HG02610 (cell line): ENCODE results near the gene ZMYND10.
A peak's percentile ranks its signal among the peaks of the same experiment; 100 is the strongest.

Experiments used
- ATAC-seq: cut with Tn5 transposase; IDR thresholded peaks from one replicate; pipeline ENCODE4 v1.9.1; 2021; ENCODE audit warnings: mild to moderate bottlenecking, moderate library complexity; ENCODE audit not compliant: unreplicated experiment

The ZMYND10 gene

GRCh38 chr3:50350213-50350526, 4.6 kb upstream of the ZMYND10 start:
- no peak for ATAC-seq

- ATAC-seq, result no peak
Observed at GRCh38 chr3:50347187-50347813, 1.8 kb upstream of the ZMYND10 start.

GRCh38 chr3:50345008-50345407, 524 bp downstream of the ZMYND10 start:
- no peak for ATAC-seq

- ATAC-seq, result no peak
Observed at GRCh38 chr3:50342813-50343633, 2.5 kb downstream of the ZMYND10 start.

GRCh38 chr3:50341996-50342650, 3.4 kb downstream of the ZMYND10 start:
- no peak for ATAC-seq

GRCh38 chr3:50341537-50341936, 4.0 kb downstream of the ZMYND10 start:
- no peak for ATAC-seq

GRCh38 chr3:50340448-50341329, 4.8 kb downstream of the ZMYND10 start, which contains the start of gene RASSF1:
RASSF1 (minus strand) TSS chr3:50340836; CDS start chr3:50340805, 31 bp downstream.
- ATAC-seq, result peak; percentile 17

GRCh38 chr3:50340147-50340447, 5.4 kb downstream of the ZMYND10 start:
- ATAC-seq, result no peak

GRCh38 chr3:50339485-50340146, 5.9 kb downstream of the ZMYND10 start:
- ATAC-seq, result no peak

GRCh38 chr3:50338965-50339364, 6.6 kb downstream of the ZMYND10 start:
- no peak for ATAC-seq

- peak; percentile 72 for ATAC-seq
Observed at GRCh38 chr3:50337175-50337861, 8.2 kb downstream of the ZMYND10 start.

- ATAC-seq, result peak; percentile 27
Observed at GRCh38 chr3:50336452-50337174, 8.9 kb downstream of the ZMYND10 start.

- ATAC-seq, result no peak
Observed at GRCh38 chr3:50334339-50335075, 11.0 kb downstream of the ZMYND10 start.

GRCh38 chr3:50333744-50334328, 11.7 kb downstream of the ZMYND10 start:
- ATAC-seq, result no peak

- ATAC-seq, result no peak
Observed at GRCh38 chr3:50331364-50331907, 14.1 kb downstream of the ZMYND10 start.

- no peak for ATAC-seq
Observed at GRCh38 chr3:50330330-50330729, 15.2 kb downstream of the ZMYND10 start.

GRCh38 chr3:50327943-50328691, 17.4 kb downstream of the ZMYND10 start, which contains the start of gene TUSC2:
TUSC2 (minus strand) TSS chr3:50328223; CDS start chr3:50328099, 124 bp downstream.
- peak; percentile 83 for ATAC-seq
